NT2/D1 (cell line): ENCODE data around the gene CNIH3.

Experiments
- SUZ12 ChIP-seq: IDR thresholded peaks from 2 replicates; pipeline ENCODE4 v1.6.1; 2011; ENCODE audit not compliant: insufficient read length, insufficient read depth; ENCODE audit errors: extremely low read depth
- YY1 ChIP-seq: IDR thresholded peaks from 2 replicates; pipeline ENCODE4 v1.6.1; 2011; ENCODE audit not compliant: insufficient read length, insufficient read depth
- ZNF274 ChIP-seq: IDR thresholded peaks from 2 replicates; pipeline ENCODE4 v1.6.1; 2011; ENCODE audit warnings: mild to moderate bottlenecking, low read depth, low read length

DNA sequence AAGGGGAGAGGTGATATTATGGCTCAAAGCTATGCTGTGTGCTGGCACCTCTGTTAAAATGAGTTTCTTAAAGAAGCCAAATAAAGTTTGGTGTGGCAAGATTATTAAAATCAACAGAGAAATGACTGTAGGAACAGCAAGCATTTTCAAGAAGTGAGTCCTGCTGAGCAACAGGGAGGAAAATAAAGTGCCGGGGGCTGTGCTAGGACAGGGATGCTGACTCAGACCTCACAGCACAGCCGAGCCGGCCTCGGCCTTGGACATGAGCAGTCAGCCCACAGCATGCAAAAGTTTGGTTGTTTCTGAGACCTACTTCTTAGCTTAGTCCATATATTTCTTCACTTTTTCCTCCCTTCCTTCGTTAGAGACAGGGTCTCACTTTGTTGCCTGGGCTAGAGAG lies 19.2 kb downstream of the CNIH3 start:
- TF ChIP-seq ZNF274 (no peak), YY1 (no peak), SUZ12 (no peak)
